OCI-LY1 (cell line): ENCODE results near the gene TLE3.

Experiments
- H2AFZ ChIP-seq: fragments of 200-600 bp; sonication (generic), shearing (Covaris generic); 2 replicates; pipeline ENCODE4 v1.6.0; 2014; ENCODE audit warnings: antibody characterized with exemption, mild to moderate bottlenecking, low read length
- H3F3A ChIP-seq: fragments of 200-600 bp; sonication (generic), shearing (Covaris generic); 2 replicates; pipeline ENCODE4 v1.6.0; 2014; ENCODE audit warnings: mild to moderate bottlenecking, antibody characterized with exemption, low read length, moderate library complexity; ENCODE audit not compliant: insufficient read depth
- H3K27ac ChIP-seq: fragments of 200-600 bp; sonication (generic); 2 replicates; pipeline ENCODE4 v1.5.1; 2014; ENCODE audit warnings: low read length, mixed run types, mild to moderate bottlenecking, low read depth; ENCODE audit not compliant: poor library complexity, severe bottlenecking
- H3K27me3 ChIP-seq: fragments of 200-600 bp; sonication (generic); 2 replicates; pipeline ENCODE4 v1.6.0; 2014; ENCODE audit warnings: antibody characterized with exemption, mild to moderate bottlenecking, low read length, moderate library complexity; ENCODE audit not compliant: insufficient read depth
- H3K36me3 ChIP-seq: fragments of 200-600 bp; sonication (generic); 2 replicates; pipeline ENCODE4 v1.6.1; 2014; ENCODE audit warnings: mild to moderate bottlenecking, antibody characterized with exemption, low read length, moderate library complexity, mixed read lengths; ENCODE audit not compliant: insufficient read depth
- H3K4me1 ChIP-seq: fragments of 200-600 bp; sonication (generic); 2 replicates; pipeline ENCODE4 v1.5.1; 2014; ENCODE audit warnings: mild to moderate bottlenecking, low read length, moderate library complexity; ENCODE audit not compliant: insufficient read depth, severe bottlenecking
- H3K4me2 ChIP-seq: fragments of 200-600 bp; sonication (generic), shearing (Covaris generic); 2 replicates; pipeline ENCODE4 v1.6.1; 2014; ENCODE audit warnings: low read length
- H3K4me3 ChIP-seq: fragments of 200-600 bp; sonication (generic); 2 replicates; pipeline ENCODE4 v1.5.1; 2014; ENCODE audit warnings: low read length, low read depth, mild to moderate bottlenecking, mixed read lengths; ENCODE audit not compliant: poor library complexity, severe bottlenecking
- H3K79me2 ChIP-seq: fragments of 200-600 bp; shearing (Covaris generic); 2 replicates; pipeline ENCODE4 v1.6.1; 2016; ENCODE audit warnings: mixed run types, low read length, mixed read lengths; ENCODE audit not compliant: insufficient read depth
- H3K9ac ChIP-seq: fragments of 200-600 bp; sonication (generic), shearing (Covaris generic); 2 replicates; pipeline ENCODE4 v1.6.1; 2014; ENCODE audit warnings: mild to moderate bottlenecking, low read length, mixed read lengths
- H3K9me2 ChIP-seq: fragments of 200-600 bp; sonication (generic), shearing (Covaris generic); 2 replicates; pipeline ENCODE4 v1.6.1; 2014; ENCODE audit warnings: low read depth, mild to moderate bottlenecking, low read length, mixed read lengths
- H3K9me3 ChIP-seq: fragments of 200-600 bp; shearing (Covaris generic); 2 replicates; pipeline ENCODE4 v1.6.1; 2014; ENCODE audit warnings: low read length, mixed read lengths
- H4K20me1 ChIP-seq: fragments of 200-600 bp; sonication (generic), shearing (Covaris generic); 2 replicates; pipeline ENCODE4 v1.6.0; 2016; ENCODE audit warnings: mild to moderate bottlenecking, low read length; ENCODE audit not compliant: insufficient read depth
- CTCF ChIP-seq: fragments of 200-600 bp; sonication (generic), shearing (Covaris generic); IDR thresholded peaks from 2 replicates; pipeline ENCODE4 v1.5.1; 2017; ENCODE audit warnings: mild to moderate bottlenecking, antibody characterized with exemption, low read length, moderate library complexity, mixed read lengths
- EZH2 ChIP-seq: fragments of 200-600 bp; sonication (generic), shearing (Covaris generic); IDR thresholded peaks from 2 replicates; pipeline ENCODE4 v1.8.0; 2017; ENCODE audit warnings: borderline replicate concordance, mixed run types, mild to moderate bottlenecking, antibody characterized with exemption, low read length, moderate library complexity, mixed read lengths

The TLE3 gene

GRCh38 chr15:70101459-70102113 is 3.9 kb upstream of the TLE3 start:
- H3K9me2 ChIP-seq = no peaks in the 10 kb centered on the region
- TF ChIP-seq EZH2 = no peak
- no peak for TF ChIP-seq CTCF
- 0 out of 2 replicates have a peak, but pooled peaks cover 5% of the 10 kb centered on the region for H3F3A ChIP-seq
- no peak overlapping the region for H3K9ac ChIP-seq
- no peaks in the 10 kb centered on the region for H4K20me1 ChIP-seq
- H3K4me2 ChIP-seq = peak overlapping the region; percentile 61; the same call in 1 of the 2 replicates
- H3K27ac ChIP-seq = no peak overlapping the region
- H2AFZ ChIP-seq = no peak overlapping the region
- H3K27me3 ChIP-seq = no peaks in the 10 kb centered on the region; the same call in 1 of the 2 replicates
- H3K36me3 ChIP-seq = peaks cover 2% of the 10 kb centered on the region; the same call in 1 of the 2 replicates
- no peak overlapping the region for H3K4me3 ChIP-seq
- peaks cover 8% of the 10 kb centered on the region for H3K79me2 ChIP-seq
- H3K4me1 ChIP-seq = peaks cover 29% of the 10 kb centered on the region
- no peaks in the 10 kb centered on the region for H3K9me3 ChIP-seq

- peak; percentile 36; the same call in 1 of the 2 replicates for TF ChIP-seq CTCF
- TF ChIP-seq EZH2 = no peak
- Histone ChIP-seq H3K4me1 (peaks cover 29% of the 10 kb centered on the region), H3K4me2 (peak overlapping the region; percentile 61), H3K79me2 (peaks cover 15% of the 10 kb centered on the region), H3K9me2 (no peaks in the 10 kb centered on the region), H3K36me3 (peaks cover 10% of the 10 kb centered on the region), H3F3A (0 out of 2 replicates have a peak, but pooled peaks cover 5% of the 10 kb centered on the region), H3K27me3 (no peaks in the 10 kb centered on the region; the same call in 1 of the 2 replicates), H2AFZ (no peak overlapping the region), H3K9me3 (no peaks in the 10 kb centered on the region), H4K20me1 (no peaks in the 10 kb centered on the region), H3K9ac (no peak overlapping the region), H3K27ac (no peak overlapping the region), H3K4me3 (peak overlapping the region; percentile 39)
Observed at GRCh38 chr15:70100474-70101341, 3.0 kb upstream of the TLE3 start.

- H3K9me2 ChIP-seq = no peaks in the 10 kb centered on the region
- H4K20me1 ChIP-seq = no peaks in the 10 kb centered on the region
- peaks cover 17% of the 10 kb centered on the region for H3K36me3 ChIP-seq
- H3K79me2 ChIP-seq = peaks cover 22% of the 10 kb centered on the region
- H3F3A ChIP-seq = 0 out of 2 replicates have a peak, but pooled peaks cover 5% of the 10 kb centered on the region
- no peak overlapping the region for H3K27ac ChIP-seq
- H3K4me3 ChIP-seq = peak overlapping the region; percentile 39
- H3K27me3 ChIP-seq = no peaks in the 10 kb centered on the region; the same call in 1 of the 2 replicates
- no peak overlapping the region for H2AFZ ChIP-seq
- H3K9ac ChIP-seq = no peak overlapping the region
- H3K4me1 ChIP-seq = peaks cover 32% of the 10 kb centered on the region
- TF ChIP-seq EZH2 = no peak
- no peak for TF ChIP-seq CTCF
- H3K4me2 ChIP-seq = peak overlapping the region; percentile 61
- no peaks in the 10 kb centered on the region for H3K9me3 ChIP-seq
Observed at GRCh38 chr15:70099967-70100473, 2.3 kb upstream of the TLE3 start.
